Transverse colon (tissue), 4 donors: ENCODE data around the gene PLEKHG4B. TPM values are rescaled to one million over a fixed set of nuclear protein-coding genes. Genes with fewer than 3 reads are reported as not detected.

Experiments
- DNase-seq: peaks from one replicate; pipeline ENCODE4 v3.0.0-alpha.2; 2019
- H3K27ac ChIP-seq, 4 donors: fragments of 200-600 bp; sonication (generic); 2 replicates each; pipeline ENCODE4 v1.5.1; 2016 to 2018; ENCODE audit warnings: inconsistent platforms in 4 of 4
- H3K27me3 ChIP-seq: fragments of 200-600 bp; sonication (generic); 2 replicates; pipeline ENCODE4 v1.5.1; 2017; ENCODE audit warnings: inconsistent platforms
- H3K36me3 ChIP-seq, 4 donors: fragments of 200-600 bp; sonication (generic); 2 replicates each; pipeline ENCODE4 v1.5.1; 2017 to 2019; ENCODE audit warnings: inconsistent platforms in 4 of 4
- H3K4me1 ChIP-seq, 4 donors: fragments of 200-600 bp; sonication (generic); 2 replicates each; pipeline ENCODE4 v1.5.1; 2017 to 2020; ENCODE audit warnings: inconsistent platforms in 4 of 4
- H3K4me3 ChIP-seq, 4 donors: fragments of 200-600 bp; sonication (generic); 1 replicate in 1 of 4; 2 replicates in 3 of 4; pipeline versions ENCODE4 v1.5.1 to v1.6.1; 2017 to 2019; ENCODE audit warnings: inconsistent platforms in 4 of 4
- H3K9me3 ChIP-seq, 2 donors: fragments of 200-600 bp; sonication (generic); 2 replicates each; pipeline ENCODE4 v1.5.1; 2017 to 2019; ENCODE audit warnings: inconsistent platforms in 2 of 2
- EP300 ChIP-seq: sonication (generic); formaldehyde crosslinking; IDR thresholded peaks from one replicate; pipeline ENCODE4 v1.6.1; 2017; ENCODE audit warnings: antibody characterized with exemption, low read depth
- POLR2A ChIP-seq: fragments of 450-650 bp; IDR thresholded peaks from one replicate; pipeline ENCODE4 v1.6.1; 2016; ENCODE audit warnings: antibody characterized with exemption, mild to moderate bottlenecking, moderate library complexity
- POLR2AphosphoS5 ChIP-seq, 3 donors: sonication (generic); formaldehyde crosslinking; IDR thresholded peaks; one replicate each; pipeline ENCODE4 v1.6.1; 2016; ENCODE audit warnings: antibody characterized with exemption in 3 of 3
- WGBS, 2 donors: methylation state at CpG; one replicate each; pipeline ENCODE4 v1.1.5; 2018; ENCODE audit warnings: low coverage in 1 of 2; 5-methylcytosine and 5-hydroxymethylcytosine counted together
- in situ Hi-C, 4 donors: fragments of 200-750 bp; cut with MboI; loops; one replicate each; pipeline versions ENCODE4 v1.15.0 to v1.15.1; 2017; ENCODE audit warnings: low sequenced_read_pairs in 3 of 4, low pct_ligation_motif_present in 1 of 4, low pct_unique_long_range_greater_than_20kb in 1 of 4
- intact Hi-C: fragments of 100-400 bp; cut with DNase I; formaldehyde crosslinking; loops from one replicate; pipeline ENCODE4 v1.15.1; 2023; ENCODE audit warnings: low total_unique reads
- total RNA-seq, 4 donors: library from RNA; depleted of rRNA; stranded (reverse); fragments of >200 nt; gene quantifications; one replicate each; pipeline ENCODE4 v1.1.0, GENCODE V29; 2016
- TF ChIP-seq, protein P1 (sequence below), 5 experiments: fragments of 200-600 bp in 3 of 5; fragments of 450-650 bp in 2 of 5; sonication (generic) in 3 of 5; IDR thresholded peaks; 1 replicate in 2 of 5; 2 replicates in 3 of 5; pipeline ENCODE4 v1.5.1; 2016 to 2017; ENCODE audit warnings: antibody characterized with exemption in 5 of 5, inconsistent platforms in 3 of 5, mild to moderate bottlenecking in 2 of 5, moderate library complexity in 1 of 5

The PLEKHG4B gene
- total RNA-seq, 4 donors from 2014 or later = under 0.01 to 0.40 (median under 0.01) TPM; not detected in 1

DNA sequence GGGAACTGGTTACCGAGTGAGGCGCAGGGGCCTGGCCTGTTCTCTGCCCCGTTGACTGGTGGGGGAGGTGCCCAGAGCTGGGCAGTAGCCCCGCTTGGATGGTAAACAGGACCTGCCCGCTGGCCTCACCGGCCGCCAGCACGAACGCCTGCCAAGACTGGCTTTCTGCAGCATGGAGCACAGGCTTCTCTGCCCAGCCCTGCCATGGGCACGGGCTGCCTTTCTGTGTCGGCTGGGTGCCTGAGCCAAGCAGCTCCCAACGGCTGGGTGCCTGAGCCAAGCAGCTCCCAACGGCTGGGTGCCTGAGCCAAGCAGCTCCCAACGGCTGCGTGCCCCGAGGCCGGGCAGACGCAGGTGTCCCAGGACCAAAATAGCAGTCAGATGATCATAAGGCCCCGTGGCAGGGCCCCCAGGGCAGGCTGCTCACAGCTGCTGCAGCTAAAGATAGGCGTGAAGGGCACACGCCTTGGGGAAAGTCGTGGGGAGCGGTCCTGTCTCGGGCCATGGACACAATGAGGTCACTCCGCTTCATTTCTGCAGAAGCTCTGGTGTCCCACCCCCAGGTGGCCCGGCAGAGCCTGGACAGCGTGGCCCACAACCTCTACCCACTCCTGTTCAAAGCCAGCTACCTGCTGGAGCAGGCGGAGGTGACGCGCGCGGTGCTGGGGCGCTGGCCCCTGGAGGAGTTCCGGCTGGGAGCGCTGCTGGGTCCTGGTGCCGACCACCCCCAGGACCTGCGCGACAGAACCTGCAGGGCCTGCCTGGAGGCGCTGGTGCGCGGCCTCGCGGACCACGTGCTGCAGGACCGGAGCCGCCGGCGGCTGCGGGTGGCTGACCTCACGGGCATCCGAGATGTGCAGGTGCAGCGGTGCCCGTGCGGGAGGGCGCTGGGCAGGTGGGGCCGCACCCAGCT, 99.3 kb downstream of the PLEKHG4B start, which contains the start of gene LRRC14B:
Gene LRRC14B (plus strand): TSS at position 460 of the 913 bp plus-strand sequence. CDS start 44 bp downstream, at position 504.
- intact Hi-C loops = no loop called here
- Histone ChIP-seq H3K27ac (peak within 1 kb of the TSS in 2 of 4 donors; percentile 39 to 69), H3K36me3 (no peaks in the 10 kb centered on the region), H3K4me1 (peaks cover 4 to 17% (median 14%) of the 10 kb centered on the region in 4 donors), H3K27me3 (peaks cover 24% of the 10 kb centered on the region), H3K4me3 (peak within 1 kb of the TSS in 1 of 4 donors; percentile 8), H3K9me3 (no peaks in the 10 kb centered on the region)
- TF ChIP-seq POLR2AphosphoS5 (IDR thresholded peaks at IDR 0.05) = no peak
- TF ChIP-seq EP300 = no peak
- TF ChIP-seq, protein P1, sequence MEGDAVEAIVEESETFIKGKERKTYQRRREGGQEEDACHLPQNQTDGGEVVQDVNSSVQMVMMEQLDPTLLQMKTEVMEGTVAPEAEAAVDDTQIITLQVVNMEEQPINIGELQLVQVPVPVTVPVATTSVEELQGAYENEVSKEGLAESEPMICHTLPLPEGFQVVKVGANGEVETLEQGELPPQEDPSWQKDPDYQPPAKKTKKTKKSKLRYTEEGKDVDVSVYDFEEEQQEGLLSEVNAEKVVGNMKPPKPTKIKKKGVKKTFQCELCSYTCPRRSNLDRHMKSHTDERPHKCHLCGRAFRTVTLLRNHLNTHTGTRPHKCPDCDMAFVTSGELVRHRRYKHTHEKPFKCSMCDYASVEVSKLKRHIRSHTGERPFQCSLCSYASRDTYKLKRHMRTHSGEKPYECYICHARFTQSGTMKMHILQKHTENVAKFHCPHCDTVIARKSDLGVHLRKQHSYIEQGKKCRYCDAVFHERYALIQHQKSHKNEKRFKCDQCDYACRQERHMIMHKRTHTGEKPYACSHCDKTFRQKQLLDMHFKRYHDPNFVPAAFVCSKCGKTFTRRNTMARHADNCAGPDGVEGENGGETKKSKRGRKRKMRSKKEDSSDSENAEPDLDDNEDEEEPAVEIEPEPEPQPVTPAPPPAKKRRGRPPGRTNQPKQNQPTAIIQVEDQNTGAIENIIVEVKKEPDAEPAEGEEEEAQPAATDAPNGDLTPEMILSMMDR (IDR thresholded peaks at IDR 0.05) = no peak
- no peak for TF ChIP-seq POLR2A
- DNase-seq = peak; percentile 44
- 9% methylated on average over 35 of the region's 56 CpGs; no CpG with 5 or more reads in 1 of the 2 donors for WGBS, 2 donors
- in situ Hi-C loops = no loop called here

GRCh38 chr5:191949-192690, 100.2 kb downstream of the PLEKHG4B start:
- TF ChIP-seq POLR2A (no peak), EP300 (no peak), POLR2AphosphoS5 (IDR thresholded peaks at IDR 0.05) (no peak)
- TF ChIP-seq, protein P1 (IDR thresholded peaks at IDR 0.05) = no peak
- Histone ChIP-seq H3K36me3 (no peaks in the 10 kb centered on the region), H3K27me3 (peaks cover 24% of the 10 kb centered on the region), H3K9me3 (no peaks in the 10 kb centered on the region), H3K4me3 (peak overlapping the region in 1 of 4 donors; percentile 8), H3K4me1 (peaks cover 4 to 17% (median 14%) of the 10 kb centered on the region in 4 donors), H3K27ac (peak overlapping the region in 1 of 4 donors; percentile 39)
- WGBS, 2 donors = 84 to 90% methylated on average over 2 to 46 of the region's 46 CpGs
- intact Hi-C loops (no loop called here), in situ Hi-C loops (no loop called here)
- no peak for DNase-seq

- H3K36me3 ChIP-seq = no peaks in the 10 kb centered on the region
- TF ChIP-seq POLR2AphosphoS5 (IDR thresholded peaks at IDR 0.05) (no peak), EP300 (no peak), POLR2A (no peak)
- TF ChIP-seq, protein P1 (IDR thresholded peaks at IDR 0.05) = no peak
- H3K4me3 ChIP-seq = no peak overlapping the region
- no peaks in the 10 kb centered on the region for H3K9me3 ChIP-seq
- in situ Hi-C loops (no loop called here), intact Hi-C loops (no loop called here)
- DNase-seq = no peak
- H3K27me3 ChIP-seq = peaks cover 24% of the 10 kb centered on the region
- WGBS, 2 donors = 70 to 76% methylated on average over 7 to 8 of the region's 9 CpGs
- peaks cover 4 to 17% (median 14%) of the 10 kb centered on the region in 4 donors for H3K4me1 ChIP-seq
- H3K27ac ChIP-seq = no peak overlapping the region
Measured at GRCh38 chr5:192691-192969, 100.7 kb downstream of the PLEKHG4B start.
